Peyer's patch (tissue), 4 donors: Measurements from ENCODE around the gene SSPN. TPM values are rescaled to one million over a fixed set of nuclear protein-coding genes. Genes with fewer than 3 reads are reported as not detected.

Source experiments
- DNase-seq, 3 donors: peaks; one replicate each; pipeline ENCODE4 v3.0.0-alpha.2; 2017 to 2019
- H3K27ac ChIP-seq, 4 donors: fragments of 200-600 bp; sonication (generic); one replicate each; pipeline ENCODE4 v1.5.1; 2016 to 2019
- H3K27me3 ChIP-seq, 2 donors: fragments of 200-600 bp; sonication (generic); one replicate each; pipeline ENCODE4 v1.5.1; 2019
- H3K36me3 ChIP-seq, 3 donors: fragments of 200-600 bp; sonication (generic); one replicate each; pipeline ENCODE4 v1.5.1; 2016 to 2019
- H3K4me1 ChIP-seq, 4 donors: fragments of 200-600 bp; sonication (generic); one replicate each; pipeline ENCODE4 v1.5.1; 2016 to 2019
- H3K4me3 ChIP-seq, 4 donors: fragments of 200-600 bp; sonication (generic); 1 replicate in 3 of 4; 2 replicates in 1 of 4; pipeline ENCODE4 v1.5.1; 2016 to 2019; ENCODE audit warnings: mild to moderate bottlenecking in 1 of 4
- H3K9me3 ChIP-seq, 4 donors: fragments of 200-600 bp; sonication (generic); one replicate each; pipeline ENCODE4 v1.5.1; 2016 to 2019; ENCODE audit warnings: mild to moderate bottlenecking in 1 of 4
- CTCF ChIP-seq, 6 experiments: fragments of 450-650 bp in 4 of 6; fragments of 200-600 bp in 2 of 6; sonication (generic) in 1 of 6; IDR thresholded peaks; one replicate each; pipeline ENCODE4 v1.5.1; 2017 to 2019; ENCODE audit warnings: antibody characterized with exemption in 6 of 6, mild to moderate bottlenecking in 3 of 6, moderate library complexity in 1 of 6
- POLR2A ChIP-seq, 2 donors: fragments of 450-650 bp; IDR thresholded peaks; one replicate each; pipeline ENCODE4 v1.5.1; 2017; ENCODE audit warnings: antibody characterized with exemption in 2 of 2, mild to moderate bottlenecking in 2 of 2, moderate library complexity in 2 of 2
- total RNA-seq, 4 donors: library from RNA; depleted of rRNA; stranded (reverse); fragments of >200 nt; gene quantifications; one replicate each; pipeline ENCODE4 v1.1.0, GENCODE V29; 2016

Gene SSPN
- total RNA-seq, 4 donors from 2014 or later = 3.0 to 10.9 (median 6.5) TPM

- TF ChIP-seq CTCF (IDR thresholded peaks at IDR 0.05) (no peak), POLR2A (IDR thresholded peaks at IDR 0.05) (no peak)
- no peak overlapping the region for H3K27ac ChIP-seq
These were observed 82.9 kb downstream of the SSPN start for GRCh38 chr12:26278266-26278665.

GRCh38 chr12:26278666-26279065, 83.3 kb downstream of the SSPN start:
- Histone ChIP-seq H3K9me3 (no peaks in the 10 kb centered on the region), H3K4me3 (no peak overlapping the region), H3K27me3 (no peaks in the 10 kb centered on the region), H3K36me3 (no peaks in the 10 kb centered on the region), H3K4me1 (peaks cover 0 to 12% (median 10%) of the 10 kb centered on the region in 4 donors), H3K27ac (no peak overlapping the region)
- DNase-seq = no peak
- no peak for TF ChIP-seq POLR2A (IDR thresholded peaks at IDR 0.05)
- TF ChIP-seq CTCF (IDR thresholded peaks at IDR 0.05) = no peak

More at GRCh38 chr12:26278266-26278665, 82.9 kb downstream of the SSPN start:
- Histone ChIP-seq H3K4me1 (peaks cover 0 to 16% (median 10%) of the 10 kb centered on the region in 4 donors), H3K27me3 (no peaks in the 10 kb centered on the region), H3K4me3 (no peak overlapping the region), H3K9me3 (no peaks in the 10 kb centered on the region), H3K36me3 (no peaks in the 10 kb centered on the region)
- DNase-seq = no peak

- Histone ChIP-seq H3K4me3 (no peak overlapping the region), H3K9me3 (no peaks in the 10 kb centered on the region), H3K27ac (no peak overlapping the region), H3K27me3 (no peaks in the 10 kb centered on the region), H3K36me3 (no peaks in the 10 kb centered on the region), H3K4me1 (peaks cover 0 to 10% (median 9%) of the 10 kb centered on the region in 4 donors)
- TF ChIP-seq POLR2A (IDR thresholded peaks at IDR 0.05) (no peak), CTCF (IDR thresholded peaks at IDR 0.05) (no peak)
- DNase-seq = no peak
These were observed 83.7 kb downstream of the SSPN start for GRCh38 chr12:26279091-26279490.

GRCh38 chr12:26279908-26280307, 84.5 kb downstream of the SSPN start:
- H3K9me3 ChIP-seq = no peaks in the 10 kb centered on the region

GRCh38 chr12:26280869-26281268, 85.5 kb downstream of the SSPN start:
- Histone ChIP-seq H3K9me3 (no peaks in the 10 kb centered on the region), H3K27ac (no peak overlapping the region), H3K4me1 (peaks cover 0 to 4% (median 0%) of the 10 kb centered on the region in 4 donors), H3K4me3 (no peak overlapping the region), H3K27me3 (no peaks in the 10 kb centered on the region), H3K36me3 (no peaks in the 10 kb centered on the region)
- no peak for TF ChIP-seq POLR2A (IDR thresholded peaks at IDR 0.05)
- no peak for TF ChIP-seq CTCF (IDR thresholded peaks at IDR 0.05)
- no peak for DNase-seq

More at GRCh38 chr12:26279908-26280307, 84.5 kb downstream of the SSPN start:
- Histone ChIP-seq H3K27me3 (no peaks in the 10 kb centered on the region), H3K4me3 (no peak overlapping the region), H3K36me3 (no peaks in the 10 kb centered on the region), H3K4me1 (peaks cover 0 to 4% (median 2%) of the 10 kb centered on the region in 4 donors), H3K27ac (no peak overlapping the region)
- DNase-seq = no peak
- no peak for TF ChIP-seq POLR2A (IDR thresholded peaks at IDR 0.05)
- TF ChIP-seq CTCF (IDR thresholded peaks at IDR 0.05) = no peak

- H3K4me1 ChIP-seq = peaks cover 0 to 4% (median 0%) of the 10 kb centered on the region in 4 donors
- H3K4me3 ChIP-seq = no peak overlapping the region
- no peaks in the 10 kb centered on the region for H3K27me3 ChIP-seq
- H3K36me3 ChIP-seq = no peaks in the 10 kb centered on the region
- TF ChIP-seq POLR2A (IDR thresholded peaks at IDR 0.05) (no peak), CTCF (IDR thresholded peaks at IDR 0.05) (no peak)
- DNase-seq = no peak
- H3K9me3 ChIP-seq = no peaks in the 10 kb centered on the region
- no peak overlapping the region for H3K27ac ChIP-seq
These were observed 85.9 kb downstream of the SSPN start for GRCh38 chr12:26281320-26281719.
